ENCODE results near the gene MBNL2.

Gene MBNL2

GRCh38 chr13:97211300-97211699 lies 10.8 kb upstream of the MBNL2 start:
- no peak for DNase-seq (ENCODE audit: low read depth in 2 of 2)

GRCh38 chr13:97212004-97212403 lies 10.1 kb upstream of the MBNL2 start:
- no peak for DNase-seq (ENCODE audit: low read depth in 2 of 2)

- DNase-seq (ENCODE audit: low read depth in 2 of 2) = no peak
These were observed 9.5 kb upstream of the MBNL2 start for GRCh38 chr13:97212601-97213040.

GRCh38 chr13:97214921-97215320 lies 7.2 kb upstream of the MBNL2 start:
- DNase-seq (ENCODE audit: low read depth in 2 of 2) = no peak

GRCh38 chr13:97215325-97215724 lies 6.8 kb upstream of the MBNL2 start:
- no peak for DNase-seq (ENCODE audit: low read depth in 2 of 2)

- DNase-seq (ENCODE audit: low read depth in 2 of 2) = no peak
These were observed 2.9 kb upstream of the MBNL2 start for GRCh38 chr13:97219226-97219625.

GRCh38 chr13:97220151-97220900 lies 1.8 kb upstream of the MBNL2 start:
- no peak for DNase-seq (ENCODE audit: low read depth in 2 of 2)

- DNase-seq (ENCODE audit: low read depth in 2 of 2) = no peak
These were observed 1.1 kb upstream of the MBNL2 start for GRCh38 chr13:97221046-97221445.

GRCh38 chr13:97221466-97221865 lies 667 bp upstream of the MBNL2 start:
- DNase-seq (ENCODE audit: low read depth in 2 of 2) = no peak

GRCh38 chr13:97223037-97223710 lies 1.0 kb downstream of the MBNL2 start:
- no peak for DNase-seq (ENCODE audit: low read depth in 2 of 2)

GRCh38 chr13:97223711-97224541 lies 1.8 kb downstream of the MBNL2 start:
- no peak for DNase-seq (ENCODE audit: low read depth in 2 of 2)

- DNase-seq (ENCODE audit: low read depth in 2 of 2) = no peak
These were observed 2.6 kb downstream of the MBNL2 start for GRCh38 chr13:97224544-97225300.

GRCh38 chr13:97225533-97225932 lies 3.4 kb downstream of the MBNL2 start:
- DNase-seq (ENCODE audit: low read depth in 2 of 2) = no peak

- DNase-seq (ENCODE audit: low read depth in 2 of 2) = no peak
These were observed 3.9 kb downstream of the MBNL2 start for GRCh38 chr13:97226013-97226412.

GRCh38 chr13:97226788-97227627 lies 4.9 kb downstream of the MBNL2 start:
- DNase-seq (ENCODE audit: low read depth in 2 of 2) = no peak

GRCh38 chr13:97228850-97229521 lies 6.9 kb downstream of the MBNL2 start:
- DNase-seq (ENCODE audit: low read depth in 2 of 2) = no peak

- DNase-seq (ENCODE audit: low read depth in 2 of 2) = no peak
These were observed 7.6 kb downstream of the MBNL2 start for GRCh38 chr13:97229699-97230098.

GRCh38 chr13:97231118-97231828 lies 9.1 kb downstream of the MBNL2 start:
- no peak for DNase-seq (ENCODE audit: low read depth in 2 of 2)

GRCh38 chr13:97231829-97232196 lies 9.7 kb downstream of the MBNL2 start:
- DNase-seq (ENCODE audit: low read depth in 2 of 2) = no peak

- DNase-seq (ENCODE audit: low read depth in 2 of 2) = no peak
These were observed 11.4 kb downstream of the MBNL2 start for GRCh38 chr13:97233499-97233898.
